GM12878 (cell line): ENCODE results near the gene FITM1. TPM values are rescaled to one million over a fixed set of nuclear protein-coding genes. Genes with fewer than 3 reads are reported as not detected.

ENCODE experiments used
- ATAC-seq: fragments of 200-7000 bp; cut with Tn5 transposase; 3 replicates; pipeline ENCODE4 v1.9.1; 2020; ENCODE audit warnings: mild to moderate bottlenecking, moderate library complexity
- BruUV-seq: library from RNA; stranded (reverse); fragments of 400-500 nt; replicated peaks from 2 replicates; lab custom pipeline; 2021; lab: Mats Ljungman, UMichigan
- CTCF ChIA-PET: fragments of 300-600 bp; sonication (Branson Sonifier 250); formaldehyde crosslinking; extraction: SDS; loops from one replicate; lab custom pipeline; 2021; ENCODE audit warnings: inconsistent platforms; lab: Yijun Ruan, JAX
- POLR2A ChIA-PET: fragments of 350-600 bp; formaldehyde crosslinking; extraction: SDS; loops from one replicate; lab custom pipeline; 2021; ENCODE audit warnings: inconsistent platforms; lab: Charles Lee
- RAD21 ChIA-PET: fragments of 300-600 bp; sonication (Branson Sonifier 250); formaldehyde crosslinking; loops from one replicate; lab custom pipeline; 2023; ENCODE audit warnings: antibody characterized with exemption; ENCODE audit not compliant: unreplicated experiment; lab: Charles Lee
- SMC1A ChIA-PET: fragments of 300-600 bp; sonication (Branson Sonifier 250); formaldehyde crosslinking; loops from one replicate; lab custom pipeline; 2023; ENCODE audit not compliant: unreplicated experiment, uncharacterized antibody; lab: Charles Lee
- DNase-seq: peaks from one replicate; pipeline ENCODE4 v3.0.0-alpha.2; 2011; ENCODE audit warnings: low read depth, low spot score
- FAIRE-seq: peaks from 3 replicates; lab custom pipeline; 2011; peaks lifted over from hg19 to GRCh38; lab: Jason Lieb, UNC
- H2AFZ ChIP-seq: 2 replicates; pipeline ENCODE4 v1.6.0; 2011; ENCODE audit warnings: low read depth, low read length, control low read depth; ENCODE audit not compliant: control insufficient read depth
- H3K27ac ChIP-seq: 2 replicates; pipeline ENCODE4 v1.5.1; 2011; ENCODE audit warnings: control low read depth; ENCODE audit not compliant: control insufficient read depth, insufficient read depth
- H3K27me3 ChIP-seq, 2 experiments: replicated peaks in 1 of 2; 2 replicates each; pipeline versions ENCODE4 v1.6.0 to v1.6.1; 2011; ENCODE audit warnings: low read length in 1 of 2; ENCODE audit not compliant: control insufficient read depth in 2 of 2, insufficient read depth in 2 of 2
- H3K36me3 ChIP-seq, 2 experiments: 2 replicates each; pipeline ENCODE4 v1.5.1; 2011; ENCODE audit warnings: low read length in 1 of 2; ENCODE audit not compliant: control insufficient read depth in 2 of 2, insufficient read depth in 2 of 2
- H3K4me1 ChIP-seq: 2 replicates; pipeline ENCODE4 v1.6.1; 2011; ENCODE audit warnings: mild to moderate bottlenecking, low read length, moderate library complexity, mixed read lengths; ENCODE audit not compliant: control insufficient read depth, insufficient read depth
- H3K4me2 ChIP-seq: 2 replicates; pipeline ENCODE4 v1.6.0; 2011; ENCODE audit warnings: control low read depth; ENCODE audit not compliant: control insufficient read depth, insufficient read depth
- H3K4me3 ChIP-seq: fragments of 200-600 bp; sonication (generic); 2 replicates; pipeline ENCODE4 v1.5.1; 2016
- H3K79me2 ChIP-seq: 2 replicates; pipeline ENCODE4 v1.6.0; 2011; ENCODE audit warnings: low read length; ENCODE audit not compliant: control insufficient read depth, insufficient read depth
- H3K9ac ChIP-seq: 2 replicates; pipeline ENCODE4 v1.8.0; 2011; ENCODE audit warnings: low read length, control low read depth, mixed read lengths; ENCODE audit not compliant: control insufficient read depth, insufficient read depth
- H3K9me3 ChIP-seq: replicated peaks from 3 replicates; pipeline ENCODE4 v1.5.1; 2011; ENCODE audit warnings: mild to moderate bottlenecking, low read length; ENCODE audit not compliant: control insufficient read depth, insufficient read depth
- H4K20me1 ChIP-seq: 2 replicates; pipeline ENCODE4 v1.6.0; 2011; ENCODE audit not compliant: control insufficient read depth, insufficient read depth
- BHLHE40 ChIP-seq, 2 experiments: fragments of 450-650 bp in 1 of 2; IDR thresholded peaks; 2 replicates each; pipeline ENCODE4 v1.6.1; 2011 to 2017; ENCODE audit warnings: low read depth in 2 of 2, borderline replicate concordance in 1 of 2, improper control_type of control experiment in 1 of 2, low read length in 1 of 2, mild to moderate bottlenecking in 1 of 2
- CHD2 ChIP-seq: IDR thresholded peaks from 2 replicates; pipeline ENCODE4 v1.6.1; 2011; ENCODE audit warnings: low read depth, low read length, improper control_type of control experiment, borderline replicate concordance
- ESRRA ChIP-seq: IDR thresholded peaks from 2 replicates; pipeline ENCODE4 v1.6.1; 2012; ENCODE audit warnings: mild to moderate bottlenecking, low read length, improper control_type of control experiment
- FOXM1 ChIP-seq: IDR thresholded peaks from 2 replicates; pipeline ENCODE4 v1.6.1; 2012; ENCODE audit warnings: low read depth, mild to moderate bottlenecking, inconsistent platforms, low read length, moderate library complexity
- GABPA ChIP-seq: IDR thresholded peaks from 2 replicates; pipeline ENCODE4 v1.6.1; 2014; ENCODE audit warnings: antibody characterized with exemption, low read depth, mild to moderate bottlenecking, inconsistent platforms
- GATAD2B ChIP-seq: fragments of 450-650 bp; conservative IDR thresholded peaks from 2 replicates; pipeline ENCODE4 v1.6.1; 2017; ENCODE audit warnings: low read depth, mild to moderate bottlenecking, moderate library complexity
- HDGF ChIP-seq: fragments of 450-650 bp; IDR thresholded peaks from 2 replicates; pipeline ENCODE4 v1.6.1; 2016; ENCODE audit warnings: antibody characterized with exemption
- JUNB ChIP-seq: IDR thresholded peaks from 2 replicates; pipeline ENCODE4 v1.6.1; 2016; ENCODE audit warnings: antibody characterized with exemption, mild to moderate bottlenecking
- PAX8 ChIP-seq: fragments of 450-650 bp; IDR thresholded peaks from 2 replicates; pipeline ENCODE4 v1.6.1; 2017; ENCODE audit warnings: mild to moderate bottlenecking, moderate library complexity
- RAD21 ChIP-seq: IDR thresholded peaks from 2 replicates; pipeline ENCODE4 v1.6.1; 2011; ENCODE audit warnings: mild to moderate bottlenecking, low read depth, low read length, moderate library complexity; ENCODE audit not compliant: insufficient read depth
- SREBF1 ChIP-seq: IDR thresholded peaks from 2 replicates; pipeline ENCODE4 v1.6.1; 2012; ENCODE audit warnings: mild to moderate bottlenecking, low read length
- TBL1XR1 ChIP-seq: IDR thresholded peaks from 2 replicates; pipeline ENCODE4 v1.6.1; 2012; ENCODE audit warnings: low read depth, low read length, improper control_type of control experiment
- ZZZ3 ChIP-seq: IDR thresholded peaks from 2 replicates; pipeline ENCODE4 v1.6.1; 2011; ENCODE audit warnings: low read depth; ENCODE audit not compliant: control insufficient read depth, insufficient read length
- WGBS: methylation state at CpG from one replicate; pipeline ENCODE4 v1.1.6; 2016; ENCODE audit warnings: low lambda C conversion rate; ENCODE audit not compliant: insufficient replicate concordance, insufficient coverage; ENCODE audit errors: missing lambda C conversion rate; 5-methylcytosine and 5-hydroxymethylcytosine counted together
- in situ Hi-C: fragments of 300-500 bp; cut with MboI; formaldehyde crosslinking; loops from 9 replicates; pipeline ENCODE4 v1.14.3; 2018; ENCODE audit warnings: mixed read lengths
- intact Hi-C: fragments of 100-400 bp; cut with micrococcal nuclease; formaldehyde crosslinking; loops from one replicate; pipeline ENCODE4 v1.14.2; 2022; ENCODE audit not compliant: unreplicated experiment
- polyA plus RNA-seq, 11 experiments: library from polyadenylated mRNA; depleted of rRNA in 4 of 11; unstranded in 6 of 11; stranded (reverse) in 5 of 11; fragments of >200 nt; fragmentation: Nextera tagmentation in 4 of 11; fragmentation: Illumina TruSeq in 1 of 11; extraction: Ambion mirVana in 4 of 11; extraction: Trizol in 1 of 11; gene quantifications; 1 replicate in 1 of 11; 2 replicates in 10 of 11; pipeline versions ENCODE4 v1.2.1 to v1.2.3, GENCODE V29; 2011 to 2016; ENCODE audit warnings: inconsistent platforms in 2 of 11, missing spikeins in 2 of 11, low read depth in 1 of 11
- total RNA-seq, 4 experiments: library from RNA; depleted of rRNA in 3 of 4; stranded (reverse); fragments of >200 nt in 3 of 4; fragmentation: Illumina TruSeq in 1 of 4; extraction: Trizol in 1 of 4; gene quantifications; 2 replicates each; pipeline versions ENCODE4 v1.2.1 to v1.2.3, GENCODE V29; 2013 to 2021
- TF ChIP-seq, protein P1 (sequence below): IDR thresholded peaks from 2 replicates; pipeline ENCODE4 v1.6.1; 2011; ENCODE audit warnings: low read depth, mild to moderate bottlenecking, low read length, moderate library complexity, borderline replicate concordance; ENCODE audit errors: extremely low read depth
- TF ChIP-seq, protein P2 (sequence below): IDR thresholded peaks from 2 replicates; pipeline ENCODE4 v1.6.1; 2011; ENCODE audit warnings: borderline replicate concordance, low read depth, mild to moderate bottlenecking, moderate library complexity, low read length; ENCODE audit not compliant: insufficient read depth, poor library complexity, severe bottlenecking

FITM1 gene
- total and polyA plus RNA-seq, 10 of the 15 experiments (the other 5 are each of a cell fraction or from before 2014, with no cell fraction given) = 0.11 to 1.9 (median 0.45) TPM; not detected in 2

- WGBS = 88% methylated on average over 3 of the region's 3 CpGs
- no TSS peak for BruUV-seq
- ATAC-seq = no peak
Measured at GRCh38 chr14:24100982-24101494, 29.4 kb upstream of the FITM1 start.

GRCh38 chr14:24102357-24103048 is 28.0 kb upstream of the FITM1 start:
- peaks cover 11 to 14% of the 10 kb centered on the region in 2 experiments; a peak in 3 of 4 replicates for H3K36me3 ChIP-seq
- WGBS = 92% methylated on average over 7 of the region's 7 CpGs
- ChIA-PET RAD21 (interaction anchor here (0.8 to 1.2 kb wide), 2 partner anchors 8 to 45 kb away, joined by 3 read pairs; no protein-coding TSS in a partner anchor), POLR2A (interaction anchor here (0.8 to 1.8 kb wide), 2 partner anchors 9 to 110 kb away, joined by 3 to 8 read pairs; partner anchors contain the start of genes CHMP4A and PCK2), SMC1A (interaction anchor here (1.6 to 9.6 kb wide), 3 partner anchors 9 to 58 kb away, joined by 5 to 195 read pairs (median 7); partner anchors contain the start of genes IRF9 and PCK2), CTCF (interaction anchor here (1.1 to 11.3 kb wide), 5 partner anchors 9 to 58 kb away, joined by 3 to 294 read pairs (median 4); partner anchors contain the start of gene PCK2)
- no peak overlapping the region for H3K4me2 ChIP-seq
- no TSS peak for BruUV-seq
- no peak for ATAC-seq
- H3K79me2 ChIP-seq = no peaks in the 10 kb centered on the region
- H3K9ac ChIP-seq = no peak overlapping the region
- no peak for DNase-seq
- no peaks in the 10 kb centered on the region for H3K9me3 ChIP-seq
- no peak overlapping the region for H2AFZ ChIP-seq
- no peak overlapping the region for H3K4me3 ChIP-seq
- in situ Hi-C loops = loop anchor here (25.0 kb wide), 1 partner anchor 790 kb away; the partner anchor contains the start of genes BCL2L2, PABPN1 and PPP1R3E
- no peaks in the 10 kb centered on the region for H4K20me1 ChIP-seq
- no peak for FAIRE-seq
- intact Hi-C loops = no loop called here
- H3K27ac ChIP-seq = no peak overlapping the region
- H3K4me1 ChIP-seq = no peaks in the 10 kb centered on the region
- no peaks in the 10 kb centered on the region for H3K27me3 ChIP-seq
- no peak for TF ChIP-seq ZZZ3
- TF ChIP-seq, protein P1, sequence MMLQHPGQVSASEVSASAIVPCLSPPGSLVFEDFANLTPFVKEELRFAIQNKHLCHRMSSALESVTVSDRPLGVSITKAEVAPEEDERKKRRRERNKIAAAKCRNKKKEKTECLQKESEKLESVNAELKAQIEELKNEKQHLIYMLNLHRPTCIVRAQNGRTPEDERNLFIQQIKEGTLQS = no peak
- TF ChIP-seq TBL1XR1 = no peak
- no peak for TF ChIP-seq RAD21
- TF ChIP-seq HDGF = no peak
- no peak for TF ChIP-seq BHLHE40 (IDR thresholded peaks at IDR 0.05; ENCODE audit: borderline replicate concordance in 1 of 2, low read depth in 2 of 2, low read length in 1 of 2)
- no peak for TF ChIP-seq GABPA
- TF ChIP-seq JUNB = no peak
- TF ChIP-seq PAX8 = no peak
- TF ChIP-seq ESRRA = no peak
- TF ChIP-seq, protein P2, sequence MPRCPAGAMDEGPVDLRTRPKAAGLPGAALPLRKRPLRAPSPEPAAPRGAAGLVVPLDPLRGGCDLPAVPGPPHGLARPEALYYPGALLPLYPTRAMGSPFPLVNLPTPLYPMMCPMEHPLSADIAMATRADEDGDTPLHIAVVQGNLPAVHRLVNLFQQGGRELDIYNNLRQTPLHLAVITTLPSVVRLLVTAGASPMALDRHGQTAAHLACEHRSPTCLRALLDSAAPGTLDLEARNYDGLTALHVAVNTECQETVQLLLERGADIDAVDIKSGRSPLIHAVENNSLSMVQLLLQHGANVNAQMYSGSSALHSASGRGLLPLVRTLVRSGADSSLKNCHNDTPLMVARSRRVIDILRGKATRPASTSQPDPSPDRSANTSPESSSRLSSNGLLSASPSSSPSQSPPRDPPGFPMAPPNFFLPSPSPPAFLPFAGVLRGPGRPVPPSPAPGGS = no peak

More at GRCh38 chr14:24100982-24101494, 29.4 kb upstream of the FITM1 start:
- CTCF ChIA-PET = interaction anchor here (1.6 to 11.3 kb wide), 3 partner anchors 7 to 43 kb away, joined by 7 to 294 read pairs (median 8); partner anchors contain the start of gene PCK2
- no peaks in the 10 kb centered on the region for H3K27me3 ChIP-seq
- H3K27ac ChIP-seq = no peak overlapping the region
- H2AFZ ChIP-seq = no peak overlapping the region
- intact Hi-C loops (no loop called here), in situ Hi-C loops (loop anchor here (25.0 kb wide), 1 partner anchor 789 kb away; the partner anchor contains the start of genes BCL2L2, PABPN1 and PPP1R3E)
- H4K20me1 ChIP-seq = no peaks in the 10 kb centered on the region
- TF ChIP-seq SREBF1 (no peak), GATAD2B (no peak), FOXM1 (no peak), CHD2 (no peak)
- DNase-seq (no peak), FAIRE-seq (no peak)
- SMC1A ChIA-PET = interaction anchor here (0.6 to 1.6 kb wide), 3 partner anchors 8 to 47 kb away, joined by 4 to 5 read pairs (median 4); no protein-coding TSS in a partner anchor
- RAD21 ChIA-PET = interaction anchor here (0.6 to 1.2 kb wide), 2 partner anchors 7 to 60 kb away, joined by 3 read pairs; partner anchors contain the start of gene IRF9
- H3K9me3 ChIP-seq = no peaks in the 10 kb centered on the region
- peaks cover 11 to 14% of the 10 kb centered on the region in 2 experiments; a peak in 3 of 4 replicates for H3K36me3 ChIP-seq
- H3K4me2 ChIP-seq = no peak overlapping the region
- H3K4me3 ChIP-seq = no peak overlapping the region
- H3K4me1 ChIP-seq = no peaks in the 10 kb centered on the region
- POLR2A ChIA-PET = interaction anchor here (1.0 kb wide), 1 partner anchor 13 kb away, joined by 3 read pairs; no protein-coding TSS in a partner anchor
- no peak overlapping the region for H3K9ac ChIP-seq
- H3K79me2 ChIP-seq = peaks cover 4% of the 10 kb centered on the region; the same call in 1 of the 2 replicates
